HAP-1 (cell line): ENCODE measurements around the gene C10orf105.

Source experiments
- DNase-seq, 2 experiments: peaks; one replicate each; pipeline ENCODE4 v3.0.0-alpha.2; 2016 to 2020; ENCODE audit warnings: low spot score in 2 of 2
- H3K27me3 ChIP-seq: fragments of 250-450 bp; sonication (Bioruptor Pico); 2 replicates; pipeline ENCODE4 v1.5.1; 2020; ENCODE audit warnings: low read depth, mild to moderate bottlenecking, moderate library complexity
- H3K36me3 ChIP-seq: fragments of 250-450 bp; sonication (Bioruptor Pico); replicated peaks from 2 replicates; pipeline ENCODE4 v1.5.1; 2020; ENCODE audit warnings: mild to moderate bottlenecking
- H3K4me1 ChIP-seq: fragments of 250-450 bp; sonication (Bioruptor Pico); 2 replicates; pipeline ENCODE4 v1.5.1; 2020; ENCODE audit warnings: mild to moderate bottlenecking
- H3K4me3 ChIP-seq: fragments of 250-450 bp; sonication (Bioruptor Pico); 2 replicates; pipeline ENCODE4 v1.5.1; 2020; ENCODE audit warnings: mild to moderate bottlenecking, moderate library complexity
- H3K9me3 ChIP-seq: fragments of 250-450 bp; sonication (Bioruptor Pico); 2 replicates; pipeline ENCODE4 v1.5.1; 2020; ENCODE audit warnings: mild to moderate bottlenecking, moderate library complexity
- in situ Hi-C: fragments of 300-500 bp; cut with MboI; formaldehyde crosslinking; loops from 3 replicates; pipeline ENCODE4 v1.14.3; 2020; ENCODE audit warnings: low sequenced_read_pairs, inconsistent platforms, mixed read lengths

C10orf105 gene

DNA sequence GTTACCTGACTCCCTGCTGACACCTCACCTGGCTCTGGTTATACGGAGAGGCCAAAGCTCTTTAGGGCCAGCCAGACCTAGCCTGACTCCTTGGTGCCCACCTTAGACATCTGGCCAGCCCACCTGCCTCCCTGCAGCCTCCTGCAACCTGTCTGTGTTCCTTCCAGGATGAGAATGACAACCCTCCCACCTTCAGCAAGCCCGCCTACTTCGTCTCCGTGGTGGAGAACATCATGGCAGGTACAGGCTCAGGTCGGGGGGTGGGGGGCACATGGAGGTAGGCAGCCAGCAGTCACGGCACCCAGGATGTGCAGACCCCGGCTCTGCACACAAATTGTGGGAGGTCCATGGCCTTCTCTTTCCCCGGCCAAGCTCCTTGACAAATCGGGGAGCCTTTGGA lies 32.1 kb downstream of the C10orf105 start:
- Histone ChIP-seq H3K36me3 (no peaks in the 10 kb centered on the region), H3K4me3 (no peak overlapping the region), H3K27me3 (no peaks in the 10 kb centered on the region), H3K4me1 (no peaks in the 10 kb centered on the region), H3K9me3 (no peaks in the 10 kb centered on the region)
- in situ Hi-C loops, result no loop called here
- DNase-seq, result no peak

DNA sequence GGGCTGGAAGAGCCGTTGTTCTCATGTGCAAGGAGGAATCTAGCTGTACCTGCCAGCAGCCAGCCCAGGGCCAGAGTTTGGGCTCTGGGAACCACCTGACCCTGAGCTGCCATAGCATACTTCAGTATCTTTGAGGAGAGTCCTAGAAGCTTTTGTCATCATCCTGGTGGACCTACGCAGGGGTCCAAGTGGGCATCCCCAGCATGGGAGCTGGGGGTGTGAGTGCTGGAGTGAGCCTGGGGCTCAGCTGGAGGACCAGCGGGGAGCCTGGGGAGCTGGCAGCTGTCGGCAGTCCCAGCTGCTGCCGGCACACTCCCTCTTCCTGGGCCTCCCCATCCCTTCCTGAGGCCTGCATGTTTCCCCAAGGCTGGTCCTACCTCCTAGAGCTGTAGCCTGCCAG lies 32.5 kb downstream of the C10orf105 start:
- no peak for DNase-seq
- no peaks in the 10 kb centered on the region for H3K4me1 ChIP-seq
- no peak overlapping the region for H3K4me3 ChIP-seq
- H3K36me3 ChIP-seq, result no peaks in the 10 kb centered on the region
- no peaks in the 10 kb centered on the region for H3K9me3 ChIP-seq
- H3K27me3 ChIP-seq, result no peaks in the 10 kb centered on the region
- in situ Hi-C loops, result no loop called here

DNA sequence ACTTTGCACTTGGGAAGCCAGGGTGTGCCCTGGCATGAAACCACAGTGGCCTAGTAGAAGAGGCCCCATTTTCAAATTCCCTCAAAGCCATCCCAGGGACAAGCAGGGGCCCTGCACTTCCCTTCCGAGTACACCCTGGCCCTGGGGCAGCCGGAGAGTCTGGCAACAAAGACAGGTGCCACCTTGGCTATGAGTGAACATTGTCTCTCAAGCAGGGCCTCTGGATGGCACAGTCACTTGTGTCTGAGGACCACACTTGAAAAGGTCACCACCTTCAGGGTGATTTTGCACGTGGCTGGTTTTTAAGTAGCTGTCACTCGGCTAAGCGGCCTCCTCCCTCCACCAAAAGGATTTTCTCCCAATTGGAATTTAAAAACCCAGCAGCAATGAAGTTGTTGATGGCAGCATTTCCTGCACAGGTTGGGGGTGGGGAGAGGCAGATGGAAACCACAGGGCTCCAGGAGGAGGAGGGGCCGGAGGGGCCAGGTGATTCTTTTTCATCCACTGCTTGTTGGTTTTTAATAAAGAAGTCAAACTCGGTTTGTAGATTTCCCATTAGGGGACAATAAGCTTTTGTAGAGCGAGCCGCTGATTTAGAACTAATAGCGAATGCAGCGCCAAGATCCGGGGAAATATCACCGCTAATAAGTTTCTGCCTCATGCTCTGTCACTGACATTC lies 33.9 kb downstream of the C10orf105 start:
- no peaks in the 10 kb centered on the region for H3K36me3 ChIP-seq
- in situ Hi-C loops, result no loop called here

DNA sequence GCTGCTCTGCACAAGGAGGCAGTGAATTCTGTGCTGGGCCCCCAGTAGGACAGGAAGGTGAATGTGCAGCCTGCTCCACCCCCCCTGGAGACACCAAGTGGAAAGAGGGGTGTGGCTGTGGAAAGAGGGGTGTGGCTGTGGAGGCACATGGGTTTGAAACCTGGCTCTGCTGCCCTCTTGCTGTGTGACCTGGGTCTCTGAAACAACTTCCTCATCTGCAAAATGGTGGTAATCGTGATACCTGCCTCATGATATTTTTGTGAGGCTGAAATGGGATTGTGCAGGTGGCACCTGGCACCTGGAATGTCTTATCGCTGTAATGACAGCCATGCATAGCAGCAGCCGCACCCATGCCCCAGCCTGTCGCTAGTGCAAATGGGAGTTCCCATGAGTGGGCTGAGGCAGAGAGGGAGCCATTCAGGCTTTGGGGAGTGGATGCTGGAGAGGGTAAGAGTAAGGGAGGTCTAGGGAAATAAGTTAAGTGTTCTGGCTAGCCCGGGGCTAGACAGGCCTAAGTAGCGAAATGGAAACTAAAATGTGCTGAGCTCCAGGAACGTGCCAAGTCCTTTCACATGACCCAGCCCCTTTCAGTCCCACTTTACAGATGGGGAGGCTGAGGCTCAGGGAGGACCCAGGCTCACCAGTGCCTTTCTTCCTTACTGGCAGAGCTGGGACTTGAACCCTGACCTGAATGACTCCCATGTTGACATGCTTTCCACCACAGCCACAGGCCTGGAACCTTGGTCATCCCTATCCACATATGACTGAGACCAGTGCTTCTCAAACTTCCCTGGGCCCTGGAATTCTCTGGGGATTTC lies 35.0 kb downstream of the C10orf105 start:
- Histone ChIP-seq H3K4me3 (no peak overlapping the region), H3K4me1 (no peaks in the 10 kb centered on the region), H3K36me3 (no peaks in the 10 kb centered on the region), H3K27me3 (no peaks in the 10 kb centered on the region), H3K9me3 (no peaks in the 10 kb centered on the region)
- in situ Hi-C loops, result no loop called here
- DNase-seq, result peak in 1 of 2 experiments; percentile 45

More for the DNA sequence above, 33.9 kb downstream of the C10orf105 start:
- H3K4me1 ChIP-seq, result no peaks in the 10 kb centered on the region
- no peaks in the 10 kb centered on the region for H3K27me3 ChIP-seq
- no peak for DNase-seq
- H3K9me3 ChIP-seq, result no peaks in the 10 kb centered on the region
- H3K4me3 ChIP-seq, result no peak overlapping the region

DNA sequence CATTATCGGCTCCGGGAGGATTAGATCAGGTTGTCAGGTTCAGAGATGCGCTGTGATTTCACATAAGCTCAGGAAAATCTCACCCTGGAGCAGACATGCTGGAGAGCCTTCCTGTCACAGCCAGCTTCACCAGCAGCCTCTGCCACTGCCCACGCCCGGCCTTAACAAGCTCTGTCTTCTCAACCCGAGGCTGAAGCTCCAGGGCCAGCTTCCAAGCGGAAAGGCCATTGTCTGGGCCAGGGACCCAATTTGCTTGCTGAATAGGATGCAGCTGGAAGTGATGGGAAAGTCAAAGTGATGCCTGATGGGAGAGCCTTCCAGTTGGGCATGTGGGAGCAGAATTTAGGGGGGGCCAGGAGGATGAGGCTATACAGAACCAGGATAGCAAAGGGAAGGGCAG lies 36.3 kb downstream of the C10orf105 start:
- no peaks in the 10 kb centered on the region for H3K27me3 ChIP-seq
- H3K4me3 ChIP-seq, result no peak overlapping the region
- no peaks in the 10 kb centered on the region for H3K4me1 ChIP-seq
- H3K36me3 ChIP-seq, result no peaks in the 10 kb centered on the region
- DNase-seq, result no peak
- in situ Hi-C loops, result no loop called here
- no peaks in the 10 kb centered on the region for H3K9me3 ChIP-seq

DNA sequence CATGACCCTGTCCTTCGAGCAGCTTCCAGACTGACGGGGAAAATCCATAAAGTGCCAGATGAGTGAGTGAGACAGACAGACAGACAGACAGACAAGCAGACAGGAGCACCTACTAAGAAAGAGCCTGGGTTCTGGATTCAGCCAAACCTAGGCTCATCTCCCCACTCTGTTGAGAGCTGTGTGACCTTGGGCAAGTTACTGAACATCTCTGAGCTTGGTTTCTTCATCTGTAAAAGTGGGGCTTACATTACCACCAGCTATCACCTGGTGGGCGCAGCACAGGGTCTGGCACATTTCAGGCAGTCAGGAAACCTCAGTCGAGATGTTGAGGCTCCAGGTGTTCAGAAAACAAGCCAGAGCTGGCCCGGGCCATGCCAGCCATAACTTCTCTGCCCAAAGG lies 37.6 kb downstream of the C10orf105 start:
- no peak for DNase-seq
- Histone ChIP-seq H3K9me3 (no peaks in the 10 kb centered on the region), H3K27me3 (no peaks in the 10 kb centered on the region), H3K4me3 (no peak overlapping the region), H3K4me1 (no peaks in the 10 kb centered on the region), H3K36me3 (no peaks in the 10 kb centered on the region)
- in situ Hi-C loops, result no loop called here

DNA sequence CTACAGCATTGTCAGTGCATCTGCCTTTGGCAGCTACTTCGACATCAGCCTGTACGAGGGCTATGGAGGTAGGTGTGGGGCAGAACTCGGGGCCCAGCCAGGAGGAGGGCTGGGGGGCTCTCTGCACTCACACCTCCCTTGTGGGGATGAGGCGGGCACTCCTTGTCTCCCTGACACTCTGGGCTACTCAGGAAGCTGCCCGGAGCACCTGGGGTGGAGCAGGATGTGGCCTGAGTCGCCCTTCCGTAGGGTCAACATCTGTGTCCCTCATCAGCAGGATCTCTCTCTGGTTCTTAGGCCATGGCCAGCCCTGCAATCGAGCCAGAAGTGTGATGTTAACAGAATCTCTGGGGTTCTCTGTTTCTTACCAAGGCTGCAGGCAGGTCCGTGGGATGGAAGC lies 40.2 kb downstream of the C10orf105 start:
- in situ Hi-C loops, result no loop called here
- no peak overlapping the region for H3K4me3 ChIP-seq
- no peaks in the 10 kb centered on the region for H3K27me3 ChIP-seq
- no peaks in the 10 kb centered on the region for H3K9me3 ChIP-seq
- DNase-seq, result no peak
- H3K36me3 ChIP-seq, result no peaks in the 10 kb centered on the region
- H3K4me1 ChIP-seq, result no peaks in the 10 kb centered on the region

DNA sequence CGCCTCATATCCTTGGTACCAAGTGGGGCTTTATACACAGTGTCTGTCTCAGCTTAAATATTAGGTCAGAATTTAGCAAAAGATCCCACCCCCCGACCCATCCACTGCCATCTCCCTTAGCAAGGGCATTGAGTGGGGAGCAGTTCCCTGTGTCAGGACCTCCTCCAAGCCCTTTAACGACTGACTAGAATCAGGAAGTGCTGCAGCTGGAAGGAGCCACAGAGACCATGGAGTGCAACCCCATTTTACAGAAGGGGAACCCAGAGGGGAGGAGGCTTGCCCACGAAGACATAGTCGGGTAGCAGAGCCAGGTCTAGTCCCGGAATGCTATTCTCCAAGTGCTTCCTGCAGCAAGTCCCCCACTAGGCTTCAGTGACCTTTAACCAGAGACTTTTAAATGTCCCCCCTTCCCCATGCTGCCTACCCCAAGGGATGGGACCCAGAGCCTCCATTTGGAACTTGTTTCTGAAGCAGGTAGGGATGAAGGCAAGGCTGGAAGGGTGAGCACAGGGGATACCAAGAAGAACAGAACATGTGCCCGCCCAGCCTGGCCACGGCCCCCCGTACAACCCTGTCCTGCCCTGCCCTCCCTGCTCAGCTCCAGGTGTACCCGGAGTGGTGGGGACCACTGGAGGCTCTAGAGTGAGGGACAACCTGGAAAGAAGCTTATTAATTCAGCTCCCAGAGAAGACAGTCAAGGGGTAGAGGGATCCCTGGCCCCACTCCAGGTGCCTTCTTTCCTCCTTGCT lies 41.3 kb downstream of the C10orf105 start:
- Histone ChIP-seq H3K9me3 (no peaks in the 10 kb centered on the region), H3K4me3 (no peak overlapping the region), H3K27me3 (no peaks in the 10 kb centered on the region), H3K4me1 (no peaks in the 10 kb centered on the region), H3K36me3 (no peaks in the 10 kb centered on the region)
- DNase-seq, result no peak
- in situ Hi-C loops, result no loop called here

DNA sequence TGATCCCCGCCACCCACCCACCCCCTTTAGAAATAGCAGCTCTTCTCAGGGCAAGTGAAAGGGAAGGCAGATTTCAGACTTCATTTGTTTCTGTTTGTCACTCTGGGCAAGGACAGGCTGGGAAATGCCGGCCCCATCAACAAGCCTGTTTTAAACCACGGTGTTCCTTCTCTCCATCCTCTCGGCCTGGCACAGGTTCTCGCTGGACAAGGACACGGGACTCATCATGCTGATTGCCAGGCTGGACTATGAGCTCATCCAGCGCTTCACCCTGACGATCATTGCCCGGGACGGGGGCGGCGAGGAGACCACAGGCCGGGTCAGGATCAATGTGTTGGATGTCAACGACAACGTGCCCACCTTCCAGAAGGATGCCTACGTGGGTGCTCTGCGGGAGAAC lies 42.3 kb downstream of the C10orf105 start:
- Histone ChIP-seq H3K27me3 (no peaks in the 10 kb centered on the region), H3K36me3 (no peaks in the 10 kb centered on the region)

DNA sequence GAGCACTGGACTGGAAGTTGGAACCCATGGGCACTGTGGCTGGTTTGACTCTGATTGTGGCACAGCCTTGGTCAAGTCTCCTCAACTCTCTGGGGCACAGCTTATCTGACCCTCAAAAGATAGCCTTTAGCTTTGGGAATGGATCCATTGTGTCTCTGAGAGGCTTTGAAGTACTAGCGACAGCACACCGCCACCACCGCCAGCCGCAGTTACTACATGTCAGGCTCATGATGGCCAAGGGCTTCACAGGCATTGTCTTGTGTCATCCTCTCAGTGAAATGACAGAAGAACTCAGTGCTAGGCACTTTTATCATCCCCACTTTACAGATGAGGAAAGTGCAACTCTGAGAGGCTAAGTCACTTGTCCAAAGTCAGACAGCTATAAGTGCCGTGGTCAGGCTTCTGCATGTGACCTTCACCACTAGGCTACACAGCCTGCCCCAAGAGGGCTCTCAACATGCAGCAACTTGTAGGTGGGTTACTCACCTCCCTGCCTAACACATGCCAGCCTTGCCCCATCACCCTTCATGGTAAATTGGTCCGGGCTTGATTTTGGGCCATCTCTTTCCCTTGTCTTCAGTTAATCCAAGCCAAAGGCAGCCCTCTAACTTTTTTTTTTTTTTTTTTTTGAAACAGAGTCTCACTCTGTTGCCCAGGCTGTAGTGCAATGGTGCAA lies 44.1 kb downstream of the C10orf105 start:
- no peak for DNase-seq
- no peaks in the 10 kb centered on the region for H3K4me1 ChIP-seq
- H3K27me3 ChIP-seq, result no peaks in the 10 kb centered on the region
- H3K36me3 ChIP-seq, result no peaks in the 10 kb centered on the region
- H3K4me3 ChIP-seq, result no peak overlapping the region
- in situ Hi-C loops, result no loop called here
- no peaks in the 10 kb centered on the region for H3K9me3 ChIP-seq

More for the DNA sequence above, 42.3 kb downstream of the C10orf105 start:
- Histone ChIP-seq H3K4me3 (no peak overlapping the region), H3K4me1 (no peaks in the 10 kb centered on the region), H3K9me3 (no peaks in the 10 kb centered on the region)
- DNase-seq, result no peak
- in situ Hi-C loops, result no loop called here

DNA sequence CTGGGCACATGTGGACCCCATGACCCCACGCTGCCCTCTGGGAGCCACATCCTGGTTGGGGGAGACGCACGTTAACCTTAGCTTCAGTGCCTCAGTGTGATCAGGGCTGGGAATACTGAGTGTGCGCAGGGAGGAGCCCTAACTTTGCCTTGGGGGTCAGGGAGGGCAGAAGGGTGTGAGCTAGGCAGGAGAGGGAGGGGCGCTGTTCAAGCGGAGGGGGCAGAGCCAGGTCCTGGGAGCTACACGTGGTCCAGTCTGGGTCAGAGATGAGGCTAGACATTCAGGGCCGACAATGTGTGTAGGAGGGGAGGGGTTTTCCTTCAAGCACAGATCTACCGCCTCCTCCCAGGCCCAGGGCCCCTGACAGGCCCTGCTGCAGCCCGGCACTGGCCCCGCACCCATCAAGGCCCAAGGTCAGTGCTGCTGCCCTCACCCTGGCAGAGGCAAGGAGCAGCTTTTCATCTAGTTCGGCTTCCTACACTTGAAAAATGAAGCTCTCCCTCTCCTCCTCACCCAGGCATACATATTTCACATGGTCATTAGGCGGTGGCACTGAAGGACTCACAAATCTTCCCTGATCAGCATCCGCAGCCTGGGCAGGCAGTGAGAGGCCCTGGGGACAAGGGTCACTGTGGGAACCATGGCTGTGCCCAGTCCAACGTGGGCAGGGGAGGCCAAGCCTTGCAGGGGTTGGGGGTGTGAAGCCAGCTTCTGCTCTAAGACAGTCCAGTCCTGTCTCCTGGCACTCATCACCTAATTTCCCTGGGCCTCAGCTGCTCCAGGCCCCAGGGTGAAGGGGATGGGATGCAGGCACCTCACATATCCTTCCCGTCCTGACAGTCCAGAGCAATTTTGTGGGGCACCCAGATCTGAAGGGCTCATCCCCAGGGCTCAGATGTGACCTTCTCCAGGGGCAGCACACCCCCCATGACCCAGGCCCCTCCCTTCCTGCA lies 47.3 kb downstream of the C10orf105 start:
- no peak overlapping the region for H3K4me3 ChIP-seq
- in situ Hi-C loops, result no loop called here
- no peaks in the 10 kb centered on the region for H3K4me1 ChIP-seq
- no peaks in the 10 kb centered on the region for H3K27me3 ChIP-seq
- H3K36me3 ChIP-seq, result no peaks in the 10 kb centered on the region
- H3K9me3 ChIP-seq, result no peaks in the 10 kb centered on the region
- no peak for DNase-seq

DNA sequence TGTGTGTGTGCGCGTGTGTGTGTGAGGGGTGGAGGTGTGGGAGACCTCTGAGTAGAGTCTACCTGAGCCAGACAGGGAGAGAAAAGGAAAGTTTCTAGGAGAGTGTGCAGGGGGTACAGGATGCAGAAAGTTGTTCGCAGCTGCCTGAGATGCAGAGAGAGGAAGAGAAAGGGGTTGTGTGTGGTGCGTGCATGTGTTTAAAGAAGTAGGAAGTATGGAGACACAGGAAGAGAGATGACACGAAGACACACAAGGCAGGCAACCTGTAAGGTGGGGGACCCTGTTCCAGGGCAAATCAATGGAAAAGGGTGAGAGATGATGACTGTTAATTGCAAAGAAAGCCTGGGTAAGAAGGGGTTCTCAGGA lies 52.2 kb downstream of the C10orf105 start:
- H3K9me3 ChIP-seq, result no peaks in the 10 kb centered on the region
- in situ Hi-C loops, result no loop called here
- no peaks in the 10 kb centered on the region for H3K27me3 ChIP-seq
- no peaks in the 10 kb centered on the region for H3K4me1 ChIP-seq
- no peak overlapping the region for H3K4me3 ChIP-seq
- DNase-seq, result no peak
- H3K36me3 ChIP-seq, result no peaks in the 10 kb centered on the region
